Embryonic facial prominence (tissue), 1 donor: ENCODE measurements around the gene SZT2.
"Not testable (repeated sequence)": the region's sequence is repeated elsewhere in the genome, so short reads cannot be mapped to it uniquely, and the experiment has no call there.

ENCODE experiments used
- DNase-seq: peaks from one replicate; pipeline ENCODE4 v3.0.0-alpha.2; 2016; ENCODE audit errors: extremely low spot score

Gene SZT2

GRCh38 chr1:43491061-43491460 is 101.4 kb downstream of the SZT2 start:
- DNase-seq = no peak

GRCh38 chr1:43492826-43493225 is 103.1 kb downstream of the SZT2 start:
- DNase-seq = no peak

GRCh38 chr1:43493661-43494450 is 104.2 kb downstream of the SZT2 start:
- no peak for DNase-seq

- DNase-seq = no peak
Measured at GRCh38 chr1:43495204-43495603, 105.5 kb downstream of the SZT2 start.

- DNase-seq = no peak
Measured at GRCh38 chr1:43499898-43500297, 110.2 kb downstream of the SZT2 start.

- not testable (repeated sequence) for DNase-seq
Measured at GRCh38 chr1:43501806-43502205, 112.1 kb downstream of the SZT2 start.

GRCh38 chr1:43503534-43503933 is 113.8 kb downstream of the SZT2 start:
- DNase-seq = no peak
